Measurements from ENCODE around the gene DNAJC22.
A peak's percentile ranks its signal among the peaks of the same experiment; 100 is the strongest.

DNAJC22 gene

DNA sequence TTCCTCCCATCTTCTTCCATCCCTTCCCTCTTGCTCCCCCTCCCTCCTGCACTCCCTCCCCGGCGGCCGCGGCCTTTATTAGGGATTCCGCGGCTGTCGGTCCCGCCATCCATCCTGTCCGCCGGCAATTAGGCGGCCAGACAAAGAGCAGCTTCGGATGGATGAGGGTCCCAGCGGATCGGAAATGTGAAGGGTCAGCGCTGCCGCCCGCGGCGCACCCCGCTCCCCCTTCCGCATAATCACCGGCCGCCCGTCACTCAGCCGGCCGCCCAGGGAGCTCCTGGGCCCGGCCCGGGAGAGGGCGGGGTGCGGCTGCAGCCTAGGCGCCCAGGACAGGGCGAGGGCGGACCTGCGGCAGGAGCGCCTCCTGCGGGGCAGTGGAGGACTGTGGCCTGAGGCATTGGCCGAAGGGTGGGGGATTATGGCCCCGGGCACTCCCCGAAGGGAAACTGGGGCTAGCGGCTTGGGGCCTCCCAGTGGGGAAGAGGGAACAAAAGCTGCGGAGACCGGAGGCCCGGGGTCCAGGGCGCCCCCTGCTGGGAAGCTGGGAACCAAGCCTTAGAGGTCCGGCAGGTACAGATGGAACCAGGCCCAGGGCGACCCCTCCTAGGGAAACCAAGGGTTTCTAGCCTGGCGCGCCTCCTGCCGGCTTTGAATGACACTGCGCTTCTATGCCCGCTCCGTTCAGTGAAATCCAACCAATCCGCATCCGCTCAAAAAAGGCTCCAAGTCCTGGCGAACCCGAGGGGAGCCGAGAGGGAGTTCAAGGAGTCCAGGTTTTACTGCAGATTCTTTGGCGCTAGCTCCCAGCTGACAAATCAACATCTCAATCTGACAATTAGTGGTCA is 4.4 kb upstream of the DNAJC22 start:
- peak; percentile 76 to 80 for DNase-seq (ENCODE audit: low read depth in 1 of 2, low spot score in 1 of 2)
- in situ Hi-C loops (cut with HindIII; ENCODE audit: low pct_unique_long_range_greater_than_20kb, low sequenced_read_pairs), result no loop called here
- TF ChIP-seq JUND (IDR thresholded peaks at IDR 0.05; ENCODE audit: low read depth), result no peak

DNA sequence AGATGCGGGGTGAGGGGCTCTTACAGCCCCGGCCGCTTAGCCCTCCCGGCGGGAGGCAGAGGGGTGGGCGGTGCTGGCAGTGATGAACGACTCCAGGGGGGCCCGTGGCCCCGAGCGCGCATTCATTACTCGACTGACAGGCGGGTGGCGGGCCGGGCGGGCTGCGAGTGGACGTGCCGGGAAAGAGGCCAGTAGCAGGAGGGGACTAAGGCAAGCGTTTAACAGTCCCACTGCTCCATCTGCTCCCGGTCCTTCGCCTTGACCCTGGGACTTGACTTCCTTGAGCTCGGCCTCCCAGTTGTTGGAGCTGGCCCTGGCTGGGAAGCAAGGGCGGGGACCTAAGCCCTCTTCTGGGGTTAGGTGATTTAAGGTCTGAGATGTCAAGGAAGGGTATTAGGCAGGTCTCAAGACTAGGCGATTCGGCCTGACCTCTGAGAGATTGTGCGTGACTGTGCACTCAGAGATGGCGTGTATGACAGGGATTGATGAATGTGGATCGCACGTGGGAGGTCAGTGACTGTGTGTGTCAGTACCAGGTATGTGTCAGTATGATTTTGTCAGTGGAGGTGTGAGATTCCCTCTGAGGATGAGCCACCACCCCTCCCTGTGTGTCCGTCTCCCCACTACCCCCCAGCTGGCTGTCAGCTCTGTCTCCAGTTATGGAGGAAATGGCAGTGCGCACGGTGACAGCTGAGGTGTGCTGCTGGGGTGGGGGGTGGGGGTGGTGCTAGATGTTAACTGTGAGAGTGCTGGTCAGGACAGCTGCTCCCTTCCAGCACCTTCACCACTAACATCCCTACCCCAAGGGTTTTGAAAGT is 3.6 kb upstream of the DNAJC22 start:
- in situ Hi-C loops (cut with HindIII; ENCODE audit: low pct_unique_long_range_greater_than_20kb, low sequenced_read_pairs), result no loop called here
- DNase-seq (ENCODE audit: low read depth in 1 of 2, low spot score in 1 of 2), result no peak
- TF ChIP-seq JUND (IDR thresholded peaks at IDR 0.05; ENCODE audit: low read depth), result no peak

DNA sequence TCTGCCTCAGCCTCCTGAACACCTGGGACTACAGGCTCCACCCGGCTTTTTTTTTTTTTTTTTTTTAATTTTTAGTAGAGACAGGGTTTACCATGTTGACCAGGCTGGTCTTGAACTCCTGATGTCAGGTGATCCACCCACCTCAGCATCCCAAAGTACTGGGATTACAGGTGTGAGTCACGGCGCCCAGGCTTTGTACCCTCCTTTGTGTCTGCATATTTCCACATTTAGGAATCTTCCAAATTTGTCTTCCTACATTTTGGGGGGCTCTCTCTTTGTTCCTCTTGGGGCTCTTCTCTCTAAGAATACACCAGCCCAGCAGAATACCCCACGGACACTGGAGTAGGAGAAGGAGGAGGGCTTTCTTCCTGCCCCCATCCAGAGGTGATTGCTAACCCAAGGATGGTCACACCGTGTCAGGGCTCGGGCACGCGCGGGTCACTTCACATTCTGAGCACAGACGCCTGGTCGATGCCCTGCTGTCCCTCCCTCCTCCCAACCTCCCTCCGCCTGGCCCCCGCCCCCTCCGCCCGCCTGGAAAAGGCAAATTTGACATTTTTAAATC is 2.1 kb upstream of the DNAJC22 start:
- TF ChIP-seq JUND (IDR thresholded peaks at IDR 0.05; ENCODE audit: low read depth), result no peak
- no peak for DNase-seq (ENCODE audit: low read depth in 1 of 2, low spot score in 1 of 2)
- in situ Hi-C loops (cut with HindIII; ENCODE audit: low pct_unique_long_range_greater_than_20kb, low sequenced_read_pairs), result no loop called here

DNA sequence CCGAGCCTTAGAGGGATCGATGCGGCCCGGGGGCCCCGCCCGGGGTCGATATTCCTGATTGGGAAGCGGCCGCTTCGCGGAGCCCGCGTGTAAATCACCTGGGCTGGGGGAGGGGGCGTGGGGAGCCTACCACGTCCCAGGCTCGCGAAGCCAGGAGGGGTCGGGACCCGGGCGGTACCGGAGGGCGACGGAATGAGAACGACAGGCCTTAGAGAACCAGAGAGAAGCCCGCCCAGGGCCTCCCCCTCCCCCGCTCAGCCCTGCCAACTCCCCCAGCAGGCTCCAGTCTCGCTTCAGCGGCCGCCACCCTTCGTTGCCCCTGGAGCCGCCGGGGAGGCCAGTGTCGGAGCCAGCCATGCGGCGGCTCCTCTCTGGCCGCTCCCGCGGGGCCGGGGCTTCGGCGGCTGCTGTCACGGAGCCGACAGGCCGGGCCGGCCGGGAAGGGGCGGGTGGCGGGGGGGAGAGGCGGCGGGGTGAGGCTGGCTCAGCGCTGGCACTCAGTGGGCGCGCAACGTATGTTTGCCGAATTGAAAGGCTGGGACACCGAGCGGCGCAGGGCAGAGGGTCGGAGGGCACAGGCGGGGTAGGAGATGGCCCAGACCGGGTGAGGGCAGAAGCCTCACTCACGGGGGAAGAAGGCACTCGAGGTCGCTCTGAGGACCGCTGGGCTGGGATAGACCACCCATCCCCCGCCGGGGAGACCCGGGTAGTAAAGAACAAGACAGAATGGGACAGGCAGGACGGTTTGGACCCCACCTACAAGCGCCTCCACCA is 1.4 kb upstream of the DNAJC22 start:
- TF ChIP-seq JUND (IDR thresholded peaks at IDR 0.05; ENCODE audit: low read depth), result no peak
- in situ Hi-C loops (cut with HindIII; ENCODE audit: low pct_unique_long_range_greater_than_20kb, low sequenced_read_pairs), result no loop called here
- peak in 1 of 2 experiments; percentile 69 for DNase-seq (ENCODE audit: low read depth in 1 of 2, low spot score in 1 of 2)

DNA sequence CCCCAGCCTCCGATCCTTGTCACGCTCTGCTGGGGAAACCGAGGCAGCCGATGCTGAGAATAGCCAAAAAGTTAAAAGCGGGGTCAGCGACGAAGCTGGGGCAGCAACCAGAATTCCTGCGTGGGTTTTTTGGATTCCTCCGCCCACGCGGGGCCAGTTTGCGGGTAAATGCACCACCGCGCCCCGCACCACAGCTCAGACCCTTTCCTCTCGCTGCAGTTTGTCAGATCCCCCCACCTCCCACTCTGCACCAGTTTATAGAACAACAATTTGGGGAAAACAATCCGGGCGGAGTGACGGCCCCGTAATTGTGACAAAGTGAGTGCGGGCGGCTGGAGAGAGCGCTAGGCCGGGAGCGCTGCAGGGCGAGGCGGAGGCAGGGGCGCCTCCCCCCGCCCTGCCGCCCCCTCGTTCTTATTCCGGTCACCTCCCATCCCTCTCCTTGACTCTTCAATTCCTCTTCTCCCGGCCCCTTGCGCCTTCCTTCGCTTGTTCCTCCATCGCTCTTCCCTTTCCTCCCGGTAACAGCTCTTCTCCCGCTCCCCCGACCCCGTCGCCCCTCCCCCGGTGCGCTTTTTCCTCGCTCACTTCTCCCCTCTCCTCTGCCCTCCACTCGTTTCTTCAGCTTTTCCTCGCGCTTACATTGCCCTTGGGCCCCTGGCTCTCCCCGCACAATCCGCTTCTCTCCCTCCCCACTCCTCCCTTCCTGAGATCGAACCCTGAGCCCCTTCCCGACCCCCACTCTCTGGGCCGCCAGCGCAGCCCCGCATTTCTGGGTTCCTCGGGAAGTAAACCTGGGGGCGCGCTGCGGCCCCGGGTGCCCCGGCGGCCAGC is 646 bp upstream of the DNAJC22 start:
- in situ Hi-C loops (cut with HindIII; ENCODE audit: low pct_unique_long_range_greater_than_20kb, low sequenced_read_pairs), result no loop called here
- no peak for TF ChIP-seq JUND (IDR thresholded peaks at IDR 0.05; ENCODE audit: low read depth)
- no peak for DNase-seq (ENCODE audit: low read depth in 1 of 2, low spot score in 1 of 2)

DNA sequence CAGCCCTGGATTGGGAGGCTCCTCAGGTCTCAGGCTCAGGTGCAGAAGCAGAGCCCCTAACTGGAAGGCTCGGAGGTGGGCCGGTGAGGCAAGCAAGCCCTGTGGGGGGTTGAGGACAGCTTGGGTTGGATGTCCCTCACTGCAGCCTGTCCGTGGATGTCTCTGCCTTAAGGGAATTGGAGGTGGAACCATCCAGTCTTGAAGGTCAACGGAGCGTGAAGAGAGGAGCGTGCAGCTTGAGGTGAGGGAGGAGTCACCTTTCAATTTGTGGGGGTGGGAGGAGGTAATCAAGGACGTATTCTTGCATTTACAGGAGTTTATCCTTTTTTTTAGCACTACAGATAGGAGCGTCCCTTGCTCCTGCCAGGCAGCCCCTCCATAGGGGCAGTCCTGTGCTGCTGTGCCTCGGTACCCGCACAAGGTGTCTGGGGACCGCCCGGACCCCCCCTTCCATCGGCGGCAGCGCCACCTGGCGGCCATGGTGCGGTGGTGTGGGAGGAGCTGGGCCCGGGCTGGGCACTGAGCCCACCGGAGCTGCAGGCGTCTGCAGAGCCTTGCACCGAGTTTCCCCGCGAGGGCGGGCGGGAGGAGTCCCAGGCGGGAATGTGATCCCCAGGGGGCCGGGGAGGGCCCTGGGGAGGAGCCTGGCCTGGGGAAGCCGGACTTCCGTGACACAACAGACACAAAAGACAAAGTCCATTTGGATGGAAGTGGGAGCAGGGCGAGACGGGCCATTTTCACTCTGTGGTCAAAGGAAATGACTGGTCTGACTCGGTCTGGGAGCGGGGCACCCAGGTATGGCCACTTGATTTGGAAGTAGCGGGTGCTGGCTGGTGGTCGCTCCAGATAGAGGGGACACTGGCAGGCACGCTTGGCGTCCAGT is 864 bp downstream of the DNAJC22 start:
- TF ChIP-seq JUND (IDR thresholded peaks at IDR 0.05; ENCODE audit: low read depth), result no peak
- in situ Hi-C loops (cut with HindIII; ENCODE audit: low pct_unique_long_range_greater_than_20kb, low sequenced_read_pairs), result no loop called here
- DNase-seq (ENCODE audit: low read depth in 1 of 2, low spot score in 1 of 2), result peak; percentile 97 to 98

DNA sequence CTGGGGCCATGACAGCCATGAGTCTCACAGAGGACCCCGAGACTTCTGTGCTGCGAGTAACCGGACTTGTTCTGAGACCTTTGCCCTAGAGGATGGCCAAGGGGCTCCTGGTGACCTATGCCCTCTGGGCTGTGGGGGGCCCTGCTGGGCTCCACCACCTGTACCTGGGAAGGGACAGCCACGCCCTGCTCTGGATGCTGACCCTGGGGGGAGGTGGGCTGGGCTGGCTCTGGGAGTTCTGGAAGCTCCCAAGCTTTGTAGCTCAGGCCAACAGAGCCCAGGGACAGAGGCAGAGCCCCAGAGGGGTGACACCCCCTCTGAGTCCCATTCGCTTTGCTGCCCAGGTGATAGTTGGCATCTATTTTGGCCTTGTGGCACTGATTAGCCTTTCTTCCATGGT is 2.1 kb downstream of the DNAJC22 start:
- DNase-seq (ENCODE audit: low read depth in 1 of 2, low spot score in 1 of 2), result no peak
- in situ Hi-C loops (cut with HindIII; ENCODE audit: low pct_unique_long_range_greater_than_20kb, low sequenced_read_pairs), result no loop called here
- TF ChIP-seq JUND (IDR thresholded peaks at IDR 0.05; ENCODE audit: low read depth), result no peak

DNA sequence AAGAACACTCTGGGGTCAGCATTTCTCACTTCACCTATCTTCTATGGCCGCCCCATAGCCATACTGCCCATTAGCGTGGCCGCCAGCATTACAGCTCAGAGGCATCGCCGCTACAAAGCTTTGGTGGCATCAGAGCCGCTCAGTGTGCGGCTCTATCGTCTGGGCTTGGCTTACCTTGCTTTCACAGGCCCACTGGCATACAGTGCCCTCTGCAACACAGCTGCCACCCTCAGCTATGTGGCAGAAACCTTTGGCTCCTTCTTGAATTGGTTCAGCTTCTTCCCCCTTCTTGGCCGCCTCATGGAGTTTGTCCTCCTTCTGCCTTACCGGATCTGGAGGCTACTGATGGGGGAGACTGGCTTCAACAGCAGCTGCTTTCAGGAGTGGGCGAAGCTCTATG is 2.6 kb downstream of the DNAJC22 start:
- no peak for DNase-seq (ENCODE audit: low read depth in 1 of 2, low spot score in 1 of 2)

DNA sequence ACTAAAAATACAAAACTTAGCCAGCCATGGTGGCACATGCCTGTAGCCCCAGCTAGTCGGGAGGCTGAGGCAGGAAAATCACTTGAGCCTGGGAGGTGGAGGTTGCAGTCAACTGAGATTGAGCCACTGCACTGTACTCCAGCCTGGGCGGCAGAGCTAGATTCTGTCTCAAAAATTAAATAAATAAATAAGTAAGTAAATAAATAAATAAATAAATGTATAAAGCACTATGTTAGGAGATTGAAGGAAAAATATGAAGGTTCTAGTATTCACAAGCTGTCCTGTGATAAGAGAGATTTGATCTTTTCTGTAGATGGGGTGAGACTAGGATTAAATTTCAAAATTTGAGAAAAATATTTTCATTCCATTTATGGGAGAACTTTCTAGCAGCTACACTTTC is 5.7 kb downstream of the DNAJC22 start:
- in situ Hi-C loops (cut with HindIII; ENCODE audit: low pct_unique_long_range_greater_than_20kb, low sequenced_read_pairs), result no loop called here
- TF ChIP-seq JUND (IDR thresholded peaks at IDR 0.05; ENCODE audit: low read depth), result no peak

More for the DNA sequence above, 2.6 kb downstream of the DNAJC22 start:
- no peak for TF ChIP-seq JUND (IDR thresholded peaks at IDR 0.05; ENCODE audit: low read depth)
- in situ Hi-C loops (cut with HindIII; ENCODE audit: low pct_unique_long_range_greater_than_20kb, low sequenced_read_pairs), result no loop called here

DNA sequence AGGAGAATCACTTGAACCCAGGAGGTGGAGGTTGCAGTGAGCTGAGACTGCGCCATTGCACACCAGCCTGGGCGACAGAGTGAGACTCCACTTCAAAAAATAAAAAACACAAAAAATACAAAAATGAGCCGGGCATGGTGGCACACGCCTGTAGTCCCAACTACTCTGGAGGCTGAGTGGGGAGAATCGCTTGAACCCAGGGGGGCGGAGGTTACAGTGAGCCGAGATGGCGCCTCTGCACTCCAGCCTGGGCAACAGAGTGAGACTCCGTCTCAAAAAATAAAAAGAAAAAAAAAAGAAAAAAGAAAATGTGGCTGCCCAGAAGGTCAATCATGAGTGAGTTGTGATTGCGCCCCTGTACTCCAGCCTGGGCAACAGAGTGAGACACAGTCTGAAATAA is 9.2 kb downstream of the DNAJC22 start:
- DNase-seq (ENCODE audit: low read depth in 1 of 2, low spot score in 1 of 2), result no peak
- TF ChIP-seq JUND (IDR thresholded peaks at IDR 0.05; ENCODE audit: low read depth), result no peak
- in situ Hi-C loops (cut with HindIII; ENCODE audit: low pct_unique_long_range_greater_than_20kb, low sequenced_read_pairs), result no loop called here

More for the DNA sequence above, 5.7 kb downstream of the DNAJC22 start:
- no peak for DNase-seq (ENCODE audit: low read depth in 1 of 2, low spot score in 1 of 2)

Measured in T47D (cell line).